Measurements from ENCODE around the gene OTUD5. TPM values are rescaled to one million over a fixed set of nuclear protein-coding genes. Genes with fewer than 3 reads are reported as not detected.

The OTUD5 gene
- total and polyA plus RNA-seq, 2 of the 13 experiments (the other 11 are each of a cell fraction or from before 2014, with no cell fraction given) = 18.4 to 42.2 TPM

- TF ChIP-seq ZNF318 (CRISPR knock-in tag; IDR thresholded peaks at IDR 0.05) (no peak), ZNF557 (CRISPR knock-in tag; IDR thresholded peaks at IDR 0.05) (no peak), ZNF446 (CRISPR knock-in tag; IDR thresholded peaks at IDR 0.05) (no peak), ZNF609 (CRISPR knock-in tag; IDR thresholded peaks at IDR 0.05; ENCODE audit: borderline replicate concordance) (no peak), YEATS2 (CRISPR knock-in tag; IDR thresholded peaks at IDR 0.05; ENCODE audit: borderline replicate concordance) (0 out of 2 replicates have a peak, but pooled peaks have one; percentile 48), XRCC5 (optimal IDR thresholded peaks at IDR 0.05; ENCODE audit: low read length) (no peak), KLF16 (CRISPR knock-in tag; IDR thresholded peaks at IDR 0.05) (peak in 1 of 2 experiments; percentile 29; a peak in 1 of 4 replicates), MATR3 (CRISPR knock-in tag; IDR thresholded peaks at IDR 0.05) (no peak), ZFP91 (CRISPR knock-in tag; IDR thresholded peaks at IDR 0.05; ENCODE audit: borderline replicate concordance) (peak; percentile 61; the same call in 1 of the 2 replicates), ZNF605 (CRISPR knock-in tag; IDR thresholded peaks at IDR 0.05) (no peak), POLR2G (IDR thresholded peaks at IDR 0.05; ENCODE audit: low read depth, low read length) (peak; percentile 69), CENPBD1 (CRISPR knock-in tag; IDR thresholded peaks at IDR 0.05; ENCODE audit: borderline replicate concordance, low read depth) (no peak), ZNF234 (CRISPR knock-in tag; conservative IDR thresholded peaks at IDR 0.05) (no peak)
Measured at GRCh38 chrX:48911412-48912182, 45.8 kb downstream of the OTUD5 start, which contains the start of gene SLC35A2 (continued).
